ENCODE measurements around the gene RFX7.

Gene RFX7

GRCh38 chr15:56042982-56043980 lies 200.4 kb downstream of the RFX7 start:
- peaks cover 3% of the 10 kb centered on the region for H3K4me1 ChIP-seq (ENCODE audit: insufficient read depth, insufficient read length)
- no peaks in the 10 kb centered on the region for H3K9me3 ChIP-seq (ENCODE audit: insufficient read depth, low read length)
- H3K9ac ChIP-seq (ENCODE audit: insufficient read length, low read depth), result no peak overlapping the region
- DNase-seq (ENCODE audit: low read depth, low spot score), result no peak
- H3K27me3 ChIP-seq (ENCODE audit: insufficient read depth, insufficient read length), result no peaks in the 10 kb centered on the region
- H3K36me3 ChIP-seq (ENCODE audit: insufficient read depth, insufficient read length, low read length), result no peaks in the 10 kb centered on the region
- TF ChIP-seq SUZ12 (IDR thresholded peaks at IDR 0.05; ENCODE audit: extremely low read depth, insufficient read depth, insufficient read length), result no peak
- TF ChIP-seq ZNF274 (IDR thresholded peaks at IDR 0.05; ENCODE audit: low read depth, low read length), result no peak
- no peak for TF ChIP-seq YY1 (IDR thresholded peaks at IDR 0.05; ENCODE audit: insufficient read depth, insufficient read length)
- H3K4me3 ChIP-seq (ENCODE audit: insufficient read length, low read depth), result no peak overlapping the region

- Histone ChIP-seq H3K4me1 (ENCODE audit: insufficient read depth, insufficient read length) (peaks cover 3% of the 10 kb centered on the region), H3K9me3 (ENCODE audit: insufficient read depth, low read length) (no peaks in the 10 kb centered on the region), H3K4me3 (ENCODE audit: insufficient read length, low read depth) (no peak overlapping the region), H3K27me3 (ENCODE audit: insufficient read depth, insufficient read length) (no peaks in the 10 kb centered on the region), H3K36me3 (ENCODE audit: insufficient read depth, insufficient read length, low read length) (no peaks in the 10 kb centered on the region), H3K9ac (ENCODE audit: insufficient read length, low read depth) (no peak overlapping the region)
- TF ChIP-seq SUZ12 (IDR thresholded peaks at IDR 0.05; ENCODE audit: extremely low read depth, insufficient read depth, insufficient read length), result no peak
- TF ChIP-seq ZNF274 (IDR thresholded peaks at IDR 0.05; ENCODE audit: low read depth, low read length), result no peak
- no peak for TF ChIP-seq YY1 (IDR thresholded peaks at IDR 0.05; ENCODE audit: insufficient read depth, insufficient read length)
- no peak for DNase-seq (ENCODE audit: low read depth, low spot score)
Measured at GRCh38 chr15:56042498-56042897, 201.2 kb downstream of the RFX7 start.

GRCh38 chr15:56042031-56042430 lies 201.6 kb downstream of the RFX7 start:
- H3K36me3 ChIP-seq (ENCODE audit: insufficient read depth, insufficient read length, low read length), result no peaks in the 10 kb centered on the region
- no peak for DNase-seq (ENCODE audit: low read depth, low spot score)
- H3K27me3 ChIP-seq (ENCODE audit: insufficient read depth, insufficient read length), result no peaks in the 10 kb centered on the region
- no peak for TF ChIP-seq ZNF274 (IDR thresholded peaks at IDR 0.05; ENCODE audit: low read depth, low read length)
- TF ChIP-seq YY1 (IDR thresholded peaks at IDR 0.05; ENCODE audit: insufficient read depth, insufficient read length), result no peak
- TF ChIP-seq SUZ12 (IDR thresholded peaks at IDR 0.05; ENCODE audit: extremely low read depth, insufficient read depth, insufficient read length), result no peak
- no peak overlapping the region for H3K4me3 ChIP-seq (ENCODE audit: insufficient read length, low read depth)
- H3K9me3 ChIP-seq (ENCODE audit: insufficient read depth, low read length), result no peaks in the 10 kb centered on the region
- H3K9ac ChIP-seq (ENCODE audit: insufficient read length, low read depth), result no peak overlapping the region
- peaks cover 3% of the 10 kb centered on the region for H3K4me1 ChIP-seq (ENCODE audit: insufficient read depth, insufficient read length)

DNA sequence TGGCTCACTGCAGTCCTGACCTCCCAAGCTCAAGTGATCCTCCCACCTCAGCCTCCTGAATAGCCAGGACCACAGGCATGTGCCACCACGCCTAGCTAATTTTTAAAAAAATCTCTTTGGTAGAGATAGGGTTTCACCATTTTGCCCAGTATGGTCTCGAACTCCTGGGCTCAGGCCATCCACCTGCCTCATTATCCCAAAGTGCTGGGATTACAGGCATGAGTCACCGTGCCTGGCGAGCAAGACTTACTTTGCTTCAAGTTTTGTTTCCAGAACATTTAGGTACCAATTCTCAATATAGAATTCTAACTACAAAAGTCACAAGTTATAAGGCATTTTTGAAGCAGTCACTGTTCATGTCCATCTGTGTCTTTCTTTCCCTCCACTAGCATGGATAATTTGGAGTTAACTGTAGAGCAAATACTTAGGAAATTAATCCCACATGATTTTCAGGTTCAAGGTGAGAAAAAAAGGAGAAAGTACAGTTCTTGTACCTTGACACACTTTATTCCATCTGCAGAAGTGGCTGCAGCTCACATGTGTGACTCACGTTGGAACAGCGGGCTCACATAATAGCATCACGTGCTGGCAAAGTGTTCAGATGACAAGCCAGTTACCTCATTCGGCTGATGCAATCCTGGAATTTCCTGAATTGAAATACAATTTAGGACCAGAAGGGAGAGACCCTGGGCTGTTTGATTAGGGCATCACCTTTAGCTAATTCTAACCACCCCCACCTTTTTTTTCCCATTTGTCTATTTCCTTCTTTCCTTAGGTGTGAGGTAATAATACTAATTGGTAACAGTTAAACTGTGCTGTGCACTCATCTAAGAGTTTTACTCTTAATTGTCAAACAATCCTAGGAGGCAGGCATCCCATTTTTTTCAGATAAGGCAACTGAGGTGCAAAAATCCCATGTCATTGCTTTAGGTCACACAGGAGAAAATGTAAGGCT lies 203.3 kb downstream of the RFX7 start:
- Histone ChIP-seq H3K9ac (ENCODE audit: insufficient read length, low read depth) (no peak overlapping the region), H3K4me3 (ENCODE audit: insufficient read length, low read depth) (no peak overlapping the region), H3K4me1 (ENCODE audit: insufficient read depth, insufficient read length) (peaks cover 3% of the 10 kb centered on the region), H3K9me3 (ENCODE audit: insufficient read depth, low read length) (no peaks in the 10 kb centered on the region), H3K27me3 (ENCODE audit: insufficient read depth, insufficient read length) (no peaks in the 10 kb centered on the region), H3K36me3 (ENCODE audit: insufficient read depth, insufficient read length, low read length) (no peaks in the 10 kb centered on the region)
- DNase-seq (ENCODE audit: low read depth, low spot score), result no peak
- TF ChIP-seq ZNF274 (IDR thresholded peaks at IDR 0.05; ENCODE audit: low read depth, low read length) (no peak), YY1 (IDR thresholded peaks at IDR 0.05; ENCODE audit: insufficient read depth, insufficient read length) (no peak), SUZ12 (IDR thresholded peaks at IDR 0.05; ENCODE audit: extremely low read depth, insufficient read depth, insufficient read length) (no peak)

DNA sequence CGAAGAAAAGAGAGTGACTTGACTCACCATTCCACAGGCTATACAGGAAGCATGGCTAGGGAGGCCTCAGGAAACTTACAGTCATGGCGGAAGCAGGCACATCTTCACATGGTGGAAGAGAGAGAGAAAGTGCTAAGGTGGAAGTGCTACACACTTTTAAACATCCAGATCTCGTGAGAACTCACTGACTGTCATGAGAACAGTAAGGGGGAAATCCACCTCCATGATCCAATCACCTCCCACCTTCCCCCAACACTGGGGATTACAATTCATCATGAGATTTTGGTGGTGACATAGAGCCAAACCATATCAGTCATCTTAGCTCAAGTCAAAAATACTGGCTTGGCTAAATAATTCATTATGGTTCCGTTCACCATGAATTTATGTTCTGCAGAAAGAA lies 205.0 kb downstream of the RFX7 start:
- TF ChIP-seq SUZ12 (IDR thresholded peaks at IDR 0.05; ENCODE audit: extremely low read depth, insufficient read depth, insufficient read length) (no peak), YY1 (IDR thresholded peaks at IDR 0.05; ENCODE audit: insufficient read depth, insufficient read length) (no peak), ZNF274 (IDR thresholded peaks at IDR 0.05; ENCODE audit: low read depth, low read length) (no peak)
- Histone ChIP-seq H3K4me1 (ENCODE audit: insufficient read depth, insufficient read length) (peaks cover 3% of the 10 kb centered on the region), H3K36me3 (ENCODE audit: insufficient read depth, insufficient read length, low read length) (no peaks in the 10 kb centered on the region), H3K9me3 (ENCODE audit: insufficient read depth, low read length) (no peaks in the 10 kb centered on the region), H3K27me3 (ENCODE audit: insufficient read depth, insufficient read length) (no peaks in the 10 kb centered on the region), H3K9ac (ENCODE audit: insufficient read length, low read depth) (no peak overlapping the region), H3K4me3 (ENCODE audit: insufficient read length, low read depth) (no peak overlapping the region)
- no peak for DNase-seq (ENCODE audit: low read depth, low spot score)

- Histone ChIP-seq H3K9ac (ENCODE audit: insufficient read length, low read depth) (no peak overlapping the region), H3K9me3 (ENCODE audit: insufficient read depth, low read length) (no peaks in the 10 kb centered on the region), H3K27me3 (ENCODE audit: insufficient read depth, insufficient read length) (no peaks in the 10 kb centered on the region), H3K4me1 (ENCODE audit: insufficient read depth, insufficient read length) (peaks cover 3% of the 10 kb centered on the region), H3K4me3 (ENCODE audit: insufficient read length, low read depth) (no peak overlapping the region), H3K36me3 (ENCODE audit: insufficient read depth, insufficient read length, low read length) (no peaks in the 10 kb centered on the region)
- no peak for TF ChIP-seq SUZ12 (IDR thresholded peaks at IDR 0.05; ENCODE audit: extremely low read depth, insufficient read depth, insufficient read length)
- no peak for DNase-seq (ENCODE audit: low read depth, low spot score)
Measured at GRCh38 chr15:56038015-56038414, 205.7 kb downstream of the RFX7 start.

All from NT2/D1 (cell line).